Mucosa of descending colon (tissue), 3 donors: ENCODE results near the gene RFLNA. TPM values are rescaled to one million over a fixed set of nuclear protein-coding genes. Genes with fewer than 3 reads are reported as not detected.

Experiments
- ATAC-seq: fragments of 200-7000 bp; cut with Tn5 transposase; one replicate; pipeline ENCODE4 v1.9.1; 2020; ENCODE audit warnings: mild to moderate bottlenecking, moderate library complexity
- DNase-seq, 3 donors: peaks; one replicate each; pipeline ENCODE4 v3.0.0-alpha.2; 2020
- H3K36me3 ChIP-seq: fragments of 200-600 bp; one replicate; pipeline ENCODE4 v1.8.0; 2021; ENCODE audit warnings: low read depth, mild to moderate bottlenecking
- H3K4me1 ChIP-seq: fragments of 200-600 bp; one replicate; pipeline ENCODE4 v1.8.0; 2021; ENCODE audit warnings: low read depth, mild to moderate bottlenecking
- H3K4me3 ChIP-seq: fragments of 200-600 bp; one replicate; pipeline ENCODE4 v1.8.0; 2021; ENCODE audit warnings: mild to moderate bottlenecking
- H3K9me3 ChIP-seq: fragments of 200-600 bp; one replicate; pipeline ENCODE4 v1.8.0; 2021; ENCODE audit warnings: mild to moderate bottlenecking
- intact Hi-C, 2 donors: fragments of 100-400 bp; cut with DNase I in 1 of 2; cut with micrococcal nuclease in 1 of 2; formaldehyde crosslinking; loops; one replicate each; pipeline versions ENCODE4 v1.11.0 to v1.11.1; 2022; cut with DNase I, micrococcal nuclease
- total RNA-seq, 3 donors: library from RNA; stranded (reverse); fragmentation: NEBNext Ultra II Directional in 2 of 3; extraction: Animal tissue kit (Norgen Biotek cat#: 25700) in 2 of 3; gene quantifications; one replicate each; pipeline versions ENCODE4 v1.2.1 to v1.2.4, GENCODE V29; 2021 to 2023
- TF ChIP-seq, protein P1 (sequence below): fragments of 200-600 bp; IDR thresholded peaks from one replicate; pipeline ENCODE4 v1.8.0; 2022; ENCODE audit warnings: antibody characterized with exemption, mild to moderate bottlenecking
- donor health status: DM: no; HTN: no; CAD: no; lungs with moderate emphysema.
- donor health status: DM: no; HTN: no; CAD: no.
- donor health status: DM: no; HTN: yes; CAD: no.

Gene RFLNA
- total RNA-seq, 3 donors from 2014 or later = 18.0 to 74.5 (median 36.0) TPM

DNA sequence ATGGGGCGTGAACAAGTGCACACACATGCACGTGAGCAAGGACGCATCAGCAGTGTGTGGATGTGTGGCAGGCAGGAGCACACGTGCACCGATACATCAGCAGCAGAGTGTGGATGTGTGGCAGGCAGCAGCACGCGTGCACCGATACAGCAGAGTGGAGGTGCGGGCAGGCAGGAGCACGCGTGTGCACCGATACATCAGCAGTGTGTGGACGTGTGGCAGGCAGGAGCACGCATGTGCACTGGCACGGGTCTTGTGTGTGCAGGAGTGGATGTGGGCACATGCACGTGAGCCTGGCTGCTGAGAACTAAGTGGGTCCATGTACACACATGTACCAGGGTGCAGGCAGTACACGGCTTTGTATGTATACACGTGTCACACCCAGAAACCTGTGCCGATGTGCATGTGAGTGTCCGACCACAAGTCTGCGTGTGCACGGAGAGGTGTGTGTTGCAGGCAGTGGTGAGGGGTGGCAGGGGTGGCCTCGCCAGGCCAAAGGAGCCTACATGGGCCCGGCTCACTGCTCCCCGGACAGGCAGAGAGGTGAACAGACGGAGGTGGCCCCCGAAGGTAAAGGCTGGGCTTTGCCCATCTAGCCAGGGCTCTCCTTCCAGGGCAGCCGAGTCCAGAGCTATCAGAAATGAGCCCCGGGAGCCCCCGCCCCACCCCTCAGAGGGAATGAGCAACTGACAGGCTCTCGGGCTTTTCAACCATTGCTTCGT lies 53.9 kb downstream of the RFLNA start:
- intact Hi-C loops = loop anchor here in 1 of 2 donors (10.0 kb wide), 1 partner anchor 416 kb away; no protein-coding TSS in a partner anchor
- no peak for ATAC-seq

DNA sequence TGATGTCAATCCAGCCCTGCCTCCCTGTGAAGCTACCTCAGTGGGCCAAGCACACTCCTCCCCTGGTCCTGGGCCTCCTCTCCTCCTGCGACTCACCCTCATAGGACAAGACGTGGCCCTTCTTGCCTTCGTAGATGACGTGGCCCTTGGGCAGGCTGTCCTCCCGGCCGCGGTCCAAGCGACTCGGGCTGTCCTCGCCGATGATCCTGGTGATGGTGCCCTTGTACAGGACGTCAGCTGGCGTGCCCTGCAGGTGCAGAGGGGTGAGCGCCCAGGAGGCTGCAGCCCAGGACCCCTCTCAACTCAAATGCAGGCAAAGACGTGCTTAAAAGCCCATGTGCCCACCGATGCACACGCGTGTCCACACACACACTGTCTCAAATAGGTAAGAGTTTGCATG lies 55.6 kb downstream of the RFLNA start:
- intact Hi-C loops = no loop called here
- Histone ChIP-seq H3K4me3 (no peak overlapping the region), H3K4me1 (peaks cover 13% of the 10 kb centered on the region), H3K9me3 (no peaks in the 10 kb centered on the region), H3K36me3 (no peaks in the 10 kb centered on the region)
- ATAC-seq (no peak), DNase-seq (no peak)
- TF ChIP-seq, protein P1, sequence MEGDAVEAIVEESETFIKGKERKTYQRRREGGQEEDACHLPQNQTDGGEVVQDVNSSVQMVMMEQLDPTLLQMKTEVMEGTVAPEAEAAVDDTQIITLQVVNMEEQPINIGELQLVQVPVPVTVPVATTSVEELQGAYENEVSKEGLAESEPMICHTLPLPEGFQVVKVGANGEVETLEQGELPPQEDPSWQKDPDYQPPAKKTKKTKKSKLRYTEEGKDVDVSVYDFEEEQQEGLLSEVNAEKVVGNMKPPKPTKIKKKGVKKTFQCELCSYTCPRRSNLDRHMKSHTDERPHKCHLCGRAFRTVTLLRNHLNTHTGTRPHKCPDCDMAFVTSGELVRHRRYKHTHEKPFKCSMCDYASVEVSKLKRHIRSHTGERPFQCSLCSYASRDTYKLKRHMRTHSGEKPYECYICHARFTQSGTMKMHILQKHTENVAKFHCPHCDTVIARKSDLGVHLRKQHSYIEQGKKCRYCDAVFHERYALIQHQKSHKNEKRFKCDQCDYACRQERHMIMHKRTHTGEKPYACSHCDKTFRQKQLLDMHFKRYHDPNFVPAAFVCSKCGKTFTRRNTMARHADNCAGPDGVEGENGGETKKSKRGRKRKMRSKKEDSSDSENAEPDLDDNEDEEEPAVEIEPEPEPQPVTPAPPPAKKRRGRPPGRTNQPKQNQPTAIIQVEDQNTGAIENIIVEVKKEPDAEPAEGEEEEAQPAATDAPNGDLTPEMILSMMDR = no peak

More for the DNA sequence above, 53.9 kb downstream of the RFLNA start:
- no peak for DNase-seq
- H3K36me3 ChIP-seq = peaks cover 3% of the 10 kb centered on the region
- H3K4me3 ChIP-seq = no peak overlapping the region
- H3K9me3 ChIP-seq = no peaks in the 10 kb centered on the region
- peaks cover 13% of the 10 kb centered on the region for H3K4me1 ChIP-seq
- TF ChIP-seq, protein P1 = no peak

DNA sequence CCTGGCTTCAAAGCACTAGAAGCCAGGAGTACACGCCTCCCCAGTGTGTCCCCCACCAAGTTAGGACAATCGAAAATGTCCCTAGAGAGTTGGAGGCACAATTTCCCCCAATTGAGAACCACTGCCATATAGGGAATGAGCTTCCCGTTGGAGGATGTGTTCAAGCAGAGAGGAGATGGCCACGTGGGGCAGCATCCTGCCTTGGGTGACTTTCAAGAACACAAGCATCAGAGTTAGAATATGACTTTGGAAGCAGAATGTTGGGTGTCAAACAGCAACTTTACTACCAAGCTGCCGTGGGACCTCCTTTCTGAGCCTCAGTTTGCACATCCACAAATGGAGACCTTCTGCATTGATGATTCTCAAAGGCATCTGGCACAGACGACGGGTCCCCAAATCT lies 56.5 kb downstream of the RFLNA start:
- intact Hi-C loops = no loop called here
- no peak for ATAC-seq
- H3K36me3 ChIP-seq = no peaks in the 10 kb centered on the region

DNA sequence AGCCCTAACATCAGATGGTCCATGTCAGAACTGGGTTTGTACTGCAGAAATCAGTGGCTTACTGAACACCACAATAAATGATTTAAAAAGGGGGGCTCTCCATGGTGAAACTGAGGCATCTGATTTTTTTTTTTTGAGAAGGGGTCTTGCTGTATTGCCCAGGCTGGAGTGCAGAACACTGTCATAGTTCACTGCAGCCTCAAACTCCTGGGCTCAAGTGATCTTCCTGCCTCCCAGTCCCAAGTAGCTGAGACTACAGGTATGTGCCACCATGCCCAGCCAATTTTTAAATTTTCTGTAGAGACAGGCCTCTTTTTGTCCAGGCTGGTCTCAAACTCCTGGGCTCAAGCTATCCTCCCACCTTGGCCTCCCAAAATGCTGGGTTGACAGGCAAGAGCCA lies 57.4 kb downstream of the RFLNA start:
- no peak overlapping the region for H3K4me3 ChIP-seq
- ATAC-seq = no peak

More for the DNA sequence above, 56.5 kb downstream of the RFLNA start:
- Histone ChIP-seq H3K9me3 (no peaks in the 10 kb centered on the region), H3K4me3 (no peak overlapping the region), H3K4me1 (peaks cover 13% of the 10 kb centered on the region)
- TF ChIP-seq, protein P1 = no peak
- no peak for DNase-seq

DNA sequence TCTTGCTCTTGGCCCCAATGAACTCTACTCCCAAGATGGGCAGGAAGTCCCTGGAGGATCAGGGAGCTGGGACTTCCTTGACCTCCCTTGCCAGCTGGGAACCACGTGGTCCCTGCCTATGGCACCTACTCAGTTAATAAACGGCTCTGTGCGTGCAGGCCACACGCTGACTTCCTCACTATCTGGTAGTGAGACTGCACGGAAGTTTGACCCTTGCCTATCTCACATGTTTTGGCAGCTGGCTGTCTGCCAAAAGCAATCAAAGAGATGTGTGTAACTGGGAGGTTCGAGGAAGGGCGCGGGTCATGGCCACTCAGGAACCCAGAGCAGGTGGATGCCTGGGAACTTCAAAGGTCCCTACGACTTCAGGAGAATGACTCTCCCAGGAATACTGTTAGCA lies 57.9 kb downstream of the RFLNA start:
- ATAC-seq = peak; percentile 96
- Histone ChIP-seq H3K4me3 (no peak overlapping the region), H3K36me3 (no peaks in the 10 kb centered on the region), H3K4me1 (peaks cover 13% of the 10 kb centered on the region), H3K9me3 (no peaks in the 10 kb centered on the region)
- DNase-seq = peak; percentile 86 to 92 (median 92)
- TF ChIP-seq, protein P1 = no peak
- intact Hi-C loops = no loop called here

More for the DNA sequence above, 57.4 kb downstream of the RFLNA start:
- intact Hi-C loops = no loop called here
- no peak for DNase-seq
- no peaks in the 10 kb centered on the region for H3K36me3 ChIP-seq
- H3K9me3 ChIP-seq = no peaks in the 10 kb centered on the region
- H3K4me1 ChIP-seq = peaks cover 13% of the 10 kb centered on the region
- TF ChIP-seq, protein P1 = no peak
